Measurements from ENCODE around the gene GAS6. TPM values are rescaled to one million over a fixed set of nuclear protein-coding genes. Genes with fewer than 3 reads are reported as not detected.

The GAS6 gene
- total RNA-seq, 2 experiments from 2014 or later, result 0.17 TPM; not detected in 1

DNA sequence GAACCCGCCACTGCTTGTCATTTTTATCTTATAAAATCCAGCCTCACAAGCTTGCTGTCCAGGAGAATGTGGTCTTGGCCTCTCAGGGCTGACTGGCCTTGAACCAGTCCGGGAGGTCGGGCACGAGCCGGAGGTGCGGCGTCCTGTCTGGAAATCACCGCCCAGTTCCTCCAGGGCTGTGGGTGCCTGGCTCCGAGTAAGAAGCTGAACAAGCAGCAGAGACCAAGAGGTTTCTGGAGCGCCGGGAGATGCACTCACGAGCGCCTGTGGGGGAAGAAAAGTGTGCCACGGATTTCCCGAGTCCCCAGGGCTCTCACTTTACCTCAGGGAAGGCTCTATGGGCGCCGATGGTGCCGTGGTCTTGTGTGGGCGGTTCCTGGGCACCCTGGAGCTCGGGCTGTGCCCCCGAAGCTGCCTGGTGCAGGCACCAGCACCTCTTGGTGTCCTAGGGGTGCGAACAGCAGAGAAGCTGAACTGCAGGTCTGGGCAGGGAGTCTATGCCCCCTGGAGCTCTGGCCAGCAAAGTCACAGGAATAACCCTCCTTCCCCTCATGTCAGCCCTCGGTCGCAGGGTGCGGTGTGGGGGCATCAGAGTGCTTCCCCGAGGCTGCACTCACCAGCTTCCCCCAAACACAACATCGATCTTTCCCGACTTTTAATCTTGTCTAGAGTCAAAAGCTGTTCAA lies 50.0 kb downstream of the GAS6 start:
- CTCF ChIA-PET, result no interaction called here
- POLR2A ChIA-PET, result no interaction called here

DNA sequence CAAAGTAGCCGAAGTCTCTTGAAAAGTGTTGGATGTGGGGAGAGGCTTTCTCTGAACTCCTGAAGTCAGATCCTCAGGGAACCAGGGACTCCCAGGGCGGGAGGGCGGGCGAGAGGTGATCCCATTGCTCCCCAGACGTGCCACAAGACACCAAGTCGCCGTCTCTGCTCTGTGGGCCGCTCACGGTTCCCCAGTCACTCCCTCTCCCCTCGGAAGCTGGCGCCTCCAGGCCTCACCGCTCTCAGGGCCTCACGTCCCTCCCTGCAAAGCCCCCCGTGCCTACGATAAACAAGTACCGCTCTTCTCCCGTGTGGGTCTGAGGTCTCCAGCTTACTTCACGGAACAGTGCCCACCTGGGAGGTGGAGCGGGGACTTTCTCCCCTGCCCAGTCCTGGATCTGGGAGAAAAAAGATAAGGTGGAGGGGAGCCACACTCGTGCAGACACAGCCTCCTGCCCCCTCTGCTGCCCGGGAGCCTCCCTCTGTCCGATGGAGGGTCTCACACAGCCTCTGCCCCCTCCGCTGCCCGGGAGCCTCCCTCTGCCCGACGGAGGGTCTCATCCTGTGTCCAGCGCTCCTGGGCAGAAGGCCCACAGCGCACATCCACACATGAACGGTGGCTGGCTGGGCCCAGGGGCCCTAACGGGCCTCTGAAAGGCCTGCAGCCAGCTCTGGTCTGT lies 50.7 kb downstream of the GAS6 start:
- ChIA-PET CTCF (no interaction called here), POLR2A (no interaction called here)

GRCh38 chr13:113812178-113813040 lies 51.5 kb downstream of the GAS6 start:
- CTCF ChIA-PET, result no interaction called here

GRCh38 chr13:113811081-113811928 lies 52.6 kb downstream of the GAS6 start:
- ChIA-PET POLR2A (no interaction called here), CTCF (no interaction called here)

More at GRCh38 chr13:113812178-113813040, 51.5 kb downstream of the GAS6 start:
- POLR2A ChIA-PET, result no interaction called here

- POLR2A ChIA-PET, result no interaction called here
These were observed 53.2 kb downstream of the GAS6 start for GRCh38 chr13:113810640-113811039.

GRCh38 chr13:113809934-113810333 lies 53.9 kb downstream of the GAS6 start:
- ChIA-PET CTCF (no interaction called here), POLR2A (no interaction called here)

More at GRCh38 chr13:113810640-113811039, 53.2 kb downstream of the GAS6 start:
- CTCF ChIA-PET, result no interaction called here

DNA sequence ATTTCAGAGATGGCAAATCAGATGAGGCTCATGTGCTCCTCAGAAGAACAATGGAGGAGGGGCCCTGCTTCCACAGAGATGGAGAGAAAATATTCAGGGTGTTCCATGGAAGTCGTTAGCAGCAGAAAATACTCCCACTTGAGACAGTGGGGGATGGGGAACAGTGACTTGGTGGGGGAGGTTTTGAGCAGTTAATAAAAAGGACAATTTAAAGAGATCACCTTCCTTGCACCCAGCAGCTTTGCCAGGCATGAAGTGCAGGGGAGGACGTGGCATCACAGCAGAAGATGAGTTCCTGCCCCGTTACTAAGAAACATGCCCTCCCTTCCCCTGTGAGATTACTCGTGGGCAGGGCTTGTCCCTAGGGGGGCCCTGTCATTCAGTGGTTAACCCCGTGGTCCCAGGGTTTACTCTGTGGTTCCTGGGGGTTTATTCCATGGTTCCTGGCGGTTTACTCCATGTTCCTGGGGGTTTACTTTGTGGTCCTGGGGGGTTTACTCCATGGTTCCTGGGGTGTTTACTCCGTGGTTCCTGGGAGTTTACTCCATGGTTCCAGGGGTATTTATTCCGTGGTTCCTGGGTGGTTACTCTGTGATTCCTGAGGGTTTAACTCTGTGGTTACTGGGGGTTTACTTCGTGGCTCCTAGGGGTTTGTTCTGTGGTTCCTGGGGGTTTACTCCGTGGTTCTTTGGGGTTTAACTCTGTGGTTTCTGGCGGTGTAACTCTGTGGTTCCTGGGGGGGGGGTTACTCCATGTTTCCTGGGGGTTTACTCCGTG lies 55.6 kb downstream of the GAS6 start:
- POLR2A ChIA-PET, result no interaction called here
- CTCF ChIA-PET, result no interaction called here

GRCh38 chr13:113806526-113806925 lies 57.4 kb downstream of the GAS6 start:
- ChIA-PET CTCF (no interaction called here), POLR2A (no interaction called here)

DNA sequence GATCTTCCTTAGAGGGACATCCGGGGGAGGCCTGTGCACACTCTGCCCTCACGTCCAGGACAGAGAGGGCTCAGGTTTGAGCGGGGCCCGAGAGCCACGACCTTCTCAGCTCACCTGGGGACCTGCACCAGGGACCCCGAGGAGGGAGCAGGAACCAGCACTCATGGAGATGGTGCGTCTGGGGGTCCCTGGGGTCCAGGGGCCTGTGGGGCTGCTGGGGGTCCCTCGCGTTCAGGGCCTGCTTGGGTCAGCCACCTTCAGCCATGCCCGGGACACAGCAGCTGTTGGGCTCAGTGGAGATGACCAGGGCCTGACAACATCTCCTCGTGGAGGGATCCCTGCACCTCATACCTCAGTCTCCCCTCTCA lies 57.8 kb downstream of the GAS6 start:
- ChIA-PET POLR2A (no interaction called here), CTCF (no interaction called here)

GRCh38 chr13:113805431-113806103 lies 58.3 kb downstream of the GAS6 start:
- POLR2A ChIA-PET, result no interaction called here
- CTCF ChIA-PET, result no interaction called here

DNA sequence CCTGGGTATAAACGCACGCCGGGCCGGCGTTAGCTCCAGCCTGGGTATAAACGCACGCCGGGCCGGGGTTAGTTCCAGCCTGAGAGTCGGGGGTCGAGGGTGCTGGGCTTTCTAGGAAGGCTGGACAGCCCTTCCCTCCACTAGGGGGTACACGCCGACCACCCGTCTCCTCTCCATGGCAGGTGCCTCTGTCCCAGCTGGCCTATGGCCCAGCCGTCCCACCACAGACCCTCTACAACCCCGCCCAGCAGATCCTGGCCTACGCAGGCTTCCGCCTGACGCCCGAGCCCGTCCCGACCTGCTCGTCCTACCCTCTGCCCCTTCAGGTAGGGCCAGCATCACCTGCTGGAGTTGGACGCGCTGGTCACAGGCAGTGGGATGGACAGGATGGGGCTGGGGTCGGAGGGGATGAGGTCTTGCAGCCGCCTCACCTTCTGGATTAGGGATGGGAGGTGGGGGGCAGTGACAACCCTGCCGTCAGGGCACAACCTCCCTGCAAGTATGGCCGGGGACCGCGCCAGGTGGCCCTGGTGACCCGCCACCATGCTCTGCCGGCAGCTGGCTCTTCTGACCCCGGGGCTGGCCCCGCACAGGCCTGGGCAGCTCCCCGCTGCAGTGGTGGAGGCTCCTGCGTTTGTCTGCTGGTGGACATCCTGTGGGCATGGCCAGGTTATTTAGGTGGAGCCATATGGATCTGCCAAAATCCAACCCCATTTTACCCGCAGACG lies 59.0 kb downstream of the GAS6 start:
- ChIA-PET POLR2A (interaction anchor here (0.5 kb wide), 1 partner anchor 1002 kb away, joined by 6 read pairs; no protein-coding TSS in a partner anchor), CTCF (no interaction called here)

DNA sequence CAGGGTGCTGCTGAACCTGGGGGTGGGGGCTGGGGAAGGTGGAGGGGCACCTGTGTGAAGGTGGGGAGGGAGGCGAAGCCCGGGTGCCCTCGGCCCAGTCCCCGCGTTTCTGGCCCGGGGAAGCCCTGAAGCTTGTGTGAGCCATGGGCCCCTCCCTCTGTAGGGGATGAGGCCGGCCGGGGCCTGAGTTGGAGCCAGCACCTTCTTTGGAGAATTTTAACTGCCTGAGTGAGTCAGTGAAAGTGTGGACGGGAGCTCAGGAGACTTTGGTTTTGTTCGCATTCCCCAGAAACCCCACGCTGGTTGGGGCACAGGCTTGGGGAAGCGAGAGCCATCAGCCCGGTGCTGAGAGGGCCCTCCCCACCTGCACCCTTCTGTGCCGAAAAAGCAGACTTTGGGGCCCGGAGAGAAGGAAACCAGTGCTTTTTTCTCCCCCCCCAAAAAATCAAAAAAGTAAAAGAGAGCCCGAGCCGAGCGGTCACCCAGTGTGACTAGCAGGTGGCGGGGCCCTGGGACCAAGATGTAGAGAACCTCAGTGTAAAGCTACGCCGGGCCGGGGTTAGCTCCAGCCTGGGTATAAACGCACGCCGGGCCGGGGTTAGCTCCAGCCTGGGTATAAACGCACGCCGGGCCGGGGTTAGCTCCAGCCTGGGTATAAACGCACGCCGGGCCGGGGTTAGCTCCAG lies 59.7 kb downstream of the GAS6 start:
- ChIA-PET CTCF (no interaction called here), POLR2A (no interaction called here)

DNA sequence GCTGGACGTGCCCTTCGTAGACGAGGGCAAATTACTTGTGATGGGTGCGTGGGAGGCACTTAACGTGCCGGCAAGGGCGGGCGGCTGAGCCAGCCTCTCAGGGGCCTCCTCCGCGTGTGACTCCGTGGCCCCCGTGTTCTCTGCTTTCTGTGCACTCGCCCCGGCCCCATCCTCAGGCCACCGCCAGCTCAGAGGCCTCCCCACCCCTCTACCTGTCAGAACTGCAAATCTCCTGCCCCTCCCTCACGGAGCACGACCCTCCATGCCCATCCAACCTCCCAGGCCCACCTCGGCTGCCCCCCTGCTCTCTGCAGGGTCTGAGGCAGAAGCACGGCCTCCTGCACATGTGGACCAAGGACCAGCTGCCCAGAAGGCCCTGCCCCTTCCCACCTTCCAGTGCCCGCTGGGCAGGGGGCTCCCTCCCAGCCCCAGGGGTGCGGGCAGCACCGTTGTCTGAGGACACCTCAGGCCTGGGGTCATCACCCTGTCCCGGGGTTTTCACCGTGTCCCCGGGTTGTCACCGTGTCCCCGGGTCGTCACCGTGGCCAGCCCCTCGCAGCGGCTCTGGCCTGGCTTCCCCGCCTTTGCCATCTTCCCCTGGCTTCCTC lies 60.4 kb downstream of the GAS6 start:
- ChIA-PET CTCF (no interaction called here), POLR2A (no interaction called here)

- ChIA-PET POLR2A (no interaction called here), CTCF (no interaction called here)
These were observed 61.1 kb downstream of the GAS6 start for GRCh38 chr13:113802761-113803160.

- ChIA-PET CTCF (no interaction called here), POLR2A (interaction anchor here (0.6 kb wide), 1 partner anchor 24 kb away, joined by 3 read pairs; no protein-coding TSS in a partner anchor)
These were observed 61.8 kb downstream of the GAS6 start for GRCh38 chr13:113802090-113802531.

- POLR2A ChIA-PET, result no interaction called here
- CTCF ChIA-PET, result no interaction called here
These were observed 62.5 kb downstream of the GAS6 start for GRCh38 chr13:113801289-113801961.

DNA sequence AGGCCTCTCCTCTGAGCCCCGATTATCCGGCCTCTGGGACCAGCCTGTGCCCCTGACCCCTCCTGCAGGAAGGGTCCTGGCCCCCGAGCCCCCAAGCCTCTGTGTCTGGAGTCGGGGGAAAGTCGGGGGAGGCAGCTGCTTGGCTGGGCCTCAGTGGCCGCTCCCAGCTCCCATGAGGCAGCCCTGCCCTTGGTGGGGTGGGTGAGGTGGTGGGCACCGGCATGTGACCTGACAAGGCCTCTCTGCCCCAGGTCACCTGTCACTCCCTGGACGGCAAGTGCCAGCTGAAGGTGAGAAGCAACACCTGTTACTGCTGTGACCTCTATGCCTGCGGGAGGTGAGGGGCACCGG lies 63.3 kb downstream of the GAS6 start:
- ChIA-PET POLR2A (no interaction called here), CTCF (no interaction called here)
